Hepatocyte (in vitro differentiated cells): ENCODE data around the gene ITPR2.

Experiments used
- CTCF ChIP-seq: fragments of 200-600 bp; sonication (generic); IDR thresholded peaks from 2 replicates; pipeline ENCODE4 v1.5.1; 2016; ENCODE audit warnings: antibody characterized with exemption, mild to moderate bottlenecking; ENCODE audit not compliant: poor library complexity
- EZH2phosphoT487 ChIP-seq: fragments of 200-600 bp; sonication (generic); IDR thresholded peaks from one replicate; pipeline ENCODE4 v1.6.1; 2018; ENCODE audit warnings: antibody characterized with exemption, mild to moderate bottlenecking, low read depth, moderate library complexity; ENCODE audit not compliant: unreplicated experiment, severe bottlenecking

- TF ChIP-seq EZH2phosphoT487 (no peak), CTCF (no peak)
These were observed 530.2 kb downstream of the ITPR2 start for GRCh38 chr12:26302776-26303175.
